RWPE2 (cell line): ENCODE data around the gene ULK2.

Source experiments
- ATAC-seq: fragments of 200-7000 bp; cut with Tn5 transposase; 3 replicates; pipeline ENCODE4 v1.9.1; 2021; ENCODE audit warnings: low read depth
- DNase-seq: peaks from one replicate; pipeline ENCODE4 v3.0.0-alpha.2; 2020; ENCODE audit warnings: low spot score
- H3K27ac ChIP-seq: fragments of 450-650 bp; 2 replicates; pipeline ENCODE4 v1.5.1; 2017; ENCODE audit warnings: mild to moderate bottlenecking; ENCODE audit not compliant: poor library complexity, severe bottlenecking
- H3K27me3 ChIP-seq: fragments of 250-450 bp; sonication (Bioruptor Pico); 2 replicates; pipeline ENCODE4 v1.5.1; 2021; ENCODE audit warnings: mild to moderate bottlenecking, moderate library complexity; ENCODE audit not compliant: insufficient read depth, poor library complexity, severe bottlenecking
- H3K36me3 ChIP-seq: fragments of 250-450 bp; sonication (Bioruptor Pico); 2 replicates; pipeline ENCODE4 v1.5.1; 2020; ENCODE audit warnings: low read depth, mild to moderate bottlenecking, moderate library complexity
- H3K4me1 ChIP-seq: fragments of 250-450 bp; sonication (Bioruptor Pico); 2 replicates; pipeline ENCODE4 v1.5.1; 2021; ENCODE audit warnings: mild to moderate bottlenecking, moderate library complexity; ENCODE audit not compliant: insufficient read depth, poor library complexity, severe bottlenecking
- H3K4me3 ChIP-seq: fragments of 250-450 bp; sonication (Bioruptor Pico); 2 replicates; pipeline ENCODE4 v1.5.1; 2021; ENCODE audit warnings: mild to moderate bottlenecking, moderate library complexity; ENCODE audit not compliant: severe bottlenecking
- H3K9me3 ChIP-seq: fragments of 250-450 bp; sonication (Bioruptor Pico); 2 replicates; pipeline ENCODE4 v1.5.1; 2021; ENCODE audit warnings: mild to moderate bottlenecking, moderate library complexity; ENCODE audit not compliant: severe bottlenecking
- CTCF ChIP-seq: fragments of 450-650 bp; IDR thresholded peaks from one replicate; pipeline ENCODE4 v1.5.1; 2017; ENCODE audit warnings: mild to moderate bottlenecking, moderate library complexity; ENCODE audit not compliant: poor library complexity, severe bottlenecking

ULK2 gene

GRCh38 chr17:19750020-19750572 is 117.6 kb downstream of the ULK2 start:
- H3K27ac ChIP-seq: peak overlapping the region; percentile 94
- ATAC-seq: no peak

GRCh38 chr17:19748807-19749193 is 118.9 kb downstream of the ULK2 start:
- peak overlapping the region; percentile 53 for H3K27ac ChIP-seq
- H3K4me1 ChIP-seq: peaks cover 45% of the 10 kb centered on the region
- no peak overlapping the region for H3K4me3 ChIP-seq
- no peaks in the 10 kb centered on the region for H3K9me3 ChIP-seq
- no peak for ATAC-seq
- H3K36me3 ChIP-seq: no peaks in the 10 kb centered on the region
- DNase-seq: no peak
- no peaks in the 10 kb centered on the region for H3K27me3 ChIP-seq
- no peak for TF ChIP-seq CTCF

More at GRCh38 chr17:19750020-19750572, 117.6 kb downstream of the ULK2 start:
- Histone ChIP-seq H3K36me3 (no peaks in the 10 kb centered on the region), H3K4me3 (no peak overlapping the region), H3K27me3 (no peaks in the 10 kb centered on the region), H3K4me1 (peaks cover 48% of the 10 kb centered on the region), H3K9me3 (no peaks in the 10 kb centered on the region)
- no peak for TF ChIP-seq CTCF
- DNase-seq: no peak

- no peak for DNase-seq
- Histone ChIP-seq H3K4me1 (peaks cover 38% of the 10 kb centered on the region), H3K27me3 (no peaks in the 10 kb centered on the region), H3K27ac (peak within 1 kb of the TSS; percentile 53), H3K36me3 (no peaks in the 10 kb centered on the region), H3K4me3 (no peak within 1 kb of the TSS), H3K9me3 (no peaks in the 10 kb centered on the region)
- ATAC-seq: peak; percentile 53; the same call in 2 of the 3 replicates
- no peak for TF ChIP-seq CTCF
These were observed 119.6 kb downstream of the ULK2 start, which contains the start of gene ALDH3A1 for GRCh38 chr17:19747829-19748806. TSS of gene ALDH3A1 (minus strand) at chr17:19748298. CDS start at chr17:19745129, 3,169 bp downstream.

- Histone ChIP-seq H3K4me1 (peaks cover 31% of the 10 kb centered on the region), H3K27ac (peak overlapping the region; percentile 53), H3K27me3 (no peaks in the 10 kb centered on the region), H3K9me3 (no peaks in the 10 kb centered on the region), H3K36me3 (no peaks in the 10 kb centered on the region), H3K4me3 (no peak overlapping the region)
- TF ChIP-seq CTCF: no peak
- DNase-seq: no peak
- ATAC-seq: no peak
These were observed 120.5 kb downstream of the ULK2 start for GRCh38 chr17:19747159-19747719.
